Fibroblast of the aortic adventitia (primary cell): ENCODE results near the gene TCL1B. TPM values are rescaled to one million over a fixed set of nuclear protein-coding genes. Genes with fewer than 3 reads are reported as not detected.

ENCODE experiments used
- DNase-seq: peaks from one replicate; pipeline ENCODE4 v3.0.0-alpha.2; 2010; ENCODE audit warnings: low read depth
- H3K4me3 ChIP-seq: 2 replicates; pipeline ENCODE4 v1.5.1; 2011; ENCODE audit warnings: low read depth, mild to moderate bottlenecking, control low read depth, low read length, moderate library complexity
- total RNA-seq: library from RNA; depleted of rRNA; stranded (reverse); fragments of >200 nt; gene quantifications from 2 replicates; pipeline ENCODE4 v1.2.3, GENCODE V29; 2012; ENCODE audit warnings: low replicate concordance
- TF ChIP-seq, protein P1 (sequence below): IDR thresholded peaks from 2 replicates; pipeline ENCODE4 v1.5.1; 2011; ENCODE audit warnings: mild to moderate bottlenecking, low read length, control low read depth, inconsistent platforms; ENCODE audit not compliant: insufficient read depth

The TCL1B gene
- total RNA-seq, 1 donor = not detected

DNA sequence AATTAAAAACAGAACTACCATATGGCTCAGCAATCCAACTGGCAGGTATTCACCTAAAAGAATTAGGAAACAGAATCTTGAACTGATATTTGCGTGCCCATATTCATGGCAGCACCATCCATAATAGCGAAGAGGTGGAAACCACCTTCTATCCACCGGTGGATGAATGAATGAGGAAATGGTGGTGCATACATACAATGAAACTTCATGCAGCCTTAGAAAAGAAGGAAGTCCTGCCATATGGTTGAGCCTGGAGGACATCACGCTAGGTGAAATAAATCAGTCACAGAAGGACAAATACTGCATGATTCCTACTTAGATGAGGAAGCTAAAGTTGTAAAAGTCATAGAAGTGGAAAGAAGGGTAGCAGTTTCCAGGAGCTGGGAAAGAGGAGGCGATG is 21.1 kb downstream of the TCL1B start:
- TF ChIP-seq, protein P1, sequence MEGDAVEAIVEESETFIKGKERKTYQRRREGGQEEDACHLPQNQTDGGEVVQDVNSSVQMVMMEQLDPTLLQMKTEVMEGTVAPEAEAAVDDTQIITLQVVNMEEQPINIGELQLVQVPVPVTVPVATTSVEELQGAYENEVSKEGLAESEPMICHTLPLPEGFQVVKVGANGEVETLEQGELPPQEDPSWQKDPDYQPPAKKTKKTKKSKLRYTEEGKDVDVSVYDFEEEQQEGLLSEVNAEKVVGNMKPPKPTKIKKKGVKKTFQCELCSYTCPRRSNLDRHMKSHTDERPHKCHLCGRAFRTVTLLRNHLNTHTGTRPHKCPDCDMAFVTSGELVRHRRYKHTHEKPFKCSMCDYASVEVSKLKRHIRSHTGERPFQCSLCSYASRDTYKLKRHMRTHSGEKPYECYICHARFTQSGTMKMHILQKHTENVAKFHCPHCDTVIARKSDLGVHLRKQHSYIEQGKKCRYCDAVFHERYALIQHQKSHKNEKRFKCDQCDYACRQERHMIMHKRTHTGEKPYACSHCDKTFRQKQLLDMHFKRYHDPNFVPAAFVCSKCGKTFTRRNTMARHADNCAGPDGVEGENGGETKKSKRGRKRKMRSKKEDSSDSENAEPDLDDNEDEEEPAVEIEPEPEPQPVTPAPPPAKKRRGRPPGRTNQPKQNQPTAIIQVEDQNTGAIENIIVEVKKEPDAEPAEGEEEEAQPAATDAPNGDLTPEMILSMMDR = no peak
- DNase-seq = no peak
- no peak overlapping the region for H3K4me3 ChIP-seq

DNA sequence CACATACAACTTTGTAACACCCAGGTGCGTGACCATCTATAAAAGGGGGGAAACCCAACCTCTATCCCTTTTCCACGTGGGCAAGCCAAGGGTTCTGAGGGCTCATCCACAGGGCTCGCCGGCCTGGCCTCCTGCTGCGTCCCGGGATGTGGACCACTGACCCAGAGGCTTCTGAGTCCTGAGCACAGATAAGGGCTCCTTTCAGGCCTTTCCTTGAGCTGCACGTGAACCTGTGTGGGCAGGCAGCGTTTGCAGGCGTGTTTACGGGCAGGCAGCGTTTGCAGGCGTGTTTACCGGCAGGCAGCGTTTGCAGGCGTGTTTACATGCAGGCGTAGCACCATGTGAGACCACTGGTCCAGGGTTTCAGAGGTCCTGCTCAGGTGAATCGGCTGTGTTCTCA is 23.9 kb downstream of the TCL1B start:
- H3K4me3 ChIP-seq = no peak overlapping the region
- no peak for DNase-seq
- TF ChIP-seq, protein P1 = no peak

DNA sequence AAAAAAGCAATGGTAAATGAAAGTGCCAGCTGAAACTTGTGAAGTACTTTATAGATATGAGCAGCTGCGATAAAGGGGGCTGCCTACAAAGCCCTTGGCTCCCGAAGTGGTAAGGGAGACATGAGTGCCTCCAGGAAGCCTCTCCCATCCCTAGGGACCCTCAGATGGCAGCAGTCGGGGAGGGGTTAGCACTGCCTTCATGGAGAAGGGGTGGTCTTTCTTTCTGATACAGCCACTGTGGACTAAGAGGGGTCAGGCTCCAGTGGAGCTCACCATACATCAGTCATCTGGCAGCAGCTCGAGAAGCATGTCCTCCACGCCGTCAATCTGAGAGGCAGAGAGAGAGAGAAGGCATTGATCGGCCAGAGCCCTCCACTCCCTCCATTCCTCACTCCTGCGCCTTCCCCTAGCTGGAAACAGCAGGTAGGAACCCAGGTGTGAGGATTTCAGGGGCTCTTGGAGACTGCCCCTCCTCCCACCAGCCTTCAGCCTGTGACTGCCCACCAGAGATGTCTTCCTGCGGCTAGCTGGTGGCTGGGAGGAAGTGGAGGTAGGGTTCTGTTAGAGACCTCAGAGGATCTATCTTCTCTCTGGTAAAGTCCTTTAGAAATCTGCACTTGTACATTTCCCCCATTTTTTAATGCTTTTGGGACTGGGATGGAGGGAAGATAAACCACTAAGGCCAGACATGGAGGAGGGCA is 25.4 kb downstream of the TCL1B start:
- H3K4me3 ChIP-seq = no peak overlapping the region
- DNase-seq = no peak
- TF ChIP-seq, protein P1 = no peak

DNA sequence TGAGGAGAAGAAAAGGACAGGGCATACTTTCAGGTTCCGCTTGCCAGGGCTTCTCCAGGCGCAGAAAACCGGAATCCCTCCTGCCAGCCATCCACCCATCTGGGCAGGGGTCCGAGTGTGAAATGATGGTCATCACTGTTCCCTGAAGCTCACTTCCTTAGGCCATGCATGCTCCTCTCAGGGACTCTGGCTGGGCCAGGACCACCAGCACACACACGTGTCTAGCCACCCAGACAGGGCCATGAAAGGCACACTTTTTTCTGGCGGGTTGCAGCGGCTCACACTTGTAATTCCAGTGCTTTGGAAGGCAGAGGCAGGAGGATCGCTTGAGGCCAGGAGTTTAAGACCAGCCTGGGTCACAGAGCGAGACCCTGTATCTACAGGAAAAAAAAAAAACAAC is 26.2 kb downstream of the TCL1B start:
- DNase-seq = no peak
- no peak overlapping the region for H3K4me3 ChIP-seq
- TF ChIP-seq, protein P1 = no peak

DNA sequence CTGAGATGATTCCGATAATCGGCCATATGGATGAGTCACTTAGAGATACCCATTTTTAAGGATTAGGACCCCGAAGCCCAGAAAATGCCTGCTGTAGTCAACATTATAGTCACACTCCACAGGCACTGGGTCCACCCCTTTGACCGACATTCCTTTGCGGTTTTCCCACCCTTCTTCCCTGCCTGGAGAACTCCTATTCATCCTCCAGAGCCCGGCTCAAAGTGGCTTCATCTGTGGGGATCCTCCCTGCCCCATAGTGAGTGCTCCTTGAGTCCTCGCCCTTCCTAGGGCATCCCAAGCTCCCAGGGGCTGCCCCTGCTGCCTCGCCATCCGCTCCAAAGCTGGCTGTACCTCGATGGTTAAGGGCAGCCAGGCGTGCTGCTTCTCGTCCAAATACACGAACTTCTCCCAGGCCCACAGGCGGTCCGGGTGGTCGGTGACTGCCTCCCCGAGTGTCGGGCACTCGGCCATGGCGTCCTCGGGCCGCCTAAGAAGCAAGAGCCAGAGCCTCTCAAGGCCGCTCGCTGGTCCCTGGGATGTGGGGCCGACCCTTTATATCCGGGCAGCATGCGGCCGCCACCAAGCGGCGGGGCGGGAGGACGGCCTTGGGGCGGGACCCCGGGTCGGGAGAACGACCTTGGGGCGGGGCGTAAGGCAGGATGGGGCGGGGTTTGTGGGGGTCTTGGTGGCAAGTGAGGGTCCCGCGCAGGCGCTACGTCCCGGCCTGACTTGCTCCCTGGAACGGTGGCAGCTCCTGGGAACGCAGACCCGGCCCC is 27.6 kb downstream of the TCL1B start, which contains the start of gene TCL1A:
TSS of gene TCL1A (minus strand) at position 530 of the 776 bp plus-strand sequence. CDS start at position 471, 59 bp downstream.
- TF ChIP-seq, protein P1 = no peak
- no peak within 1 kb of the TSS for H3K4me3 ChIP-seq
- DNase-seq = no peak

DNA sequence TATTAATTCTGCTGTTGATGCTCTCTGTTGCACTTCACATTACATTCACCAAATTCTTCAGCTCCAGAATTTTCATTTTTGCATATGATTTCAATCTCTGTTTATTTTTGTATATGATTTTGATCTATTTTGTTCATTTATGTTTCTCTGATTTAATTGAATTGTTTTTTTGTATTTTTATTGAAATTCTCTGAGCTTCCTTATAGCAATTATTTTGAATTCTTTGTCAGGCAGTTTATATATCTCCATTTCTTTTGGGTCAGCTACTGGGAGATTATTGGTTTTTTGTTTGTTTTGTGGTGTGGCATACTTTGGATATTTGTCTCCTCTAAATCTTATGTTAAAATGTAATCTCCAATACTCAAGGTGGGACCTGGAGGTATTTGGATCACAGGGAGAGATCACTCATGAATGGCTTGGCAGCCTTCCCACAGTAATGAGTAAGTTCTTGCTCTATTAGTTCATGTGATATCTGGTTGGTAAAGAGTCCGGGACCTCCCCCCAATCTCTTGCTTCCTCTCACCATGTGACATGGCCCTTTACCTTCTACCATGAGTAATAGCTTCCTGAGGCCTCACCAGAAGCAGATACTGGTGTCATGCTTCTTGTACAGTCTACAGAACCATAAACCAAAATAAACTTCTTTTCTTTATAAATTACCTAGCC is 36.4 kb downstream of the TCL1B start:
- no peak for DNase-seq
- TF ChIP-seq, protein P1 = no peak
- no peak overlapping the region for H3K4me3 ChIP-seq
